ENCODE data around the gene FTCDNL1. TPM values are rescaled to one million over a fixed set of nuclear protein-coding genes. Genes with fewer than 3 reads are reported as not detected.

The FTCDNL1 gene
- total and polyA plus RNA-seq, 4 donors, result 2.1 to 5.3 (median 4.1) TPM

GRCh38 chr2:199811346-199811745 is 39.6 kb downstream of the FTCDNL1 start:
- H3K27ac ChIP-seq (ENCODE audit: low read depth in 1 of 2, low read length in 2 of 2), result no peak overlapping the region
- no peaks in the 10 kb centered on the region for H3K27me3 ChIP-seq (ENCODE audit: control insufficient read depth in 4 of 4, insufficient read depth in 4 of 4, low read length in 3 of 4)
- H3K4me3 ChIP-seq (ENCODE audit: low read depth in 1 of 3, low read length in 3 of 3), result no peak overlapping the region
- H3K9ac ChIP-seq (ENCODE audit: low read depth in 1 of 2, low read length in 2 of 2), result no peak overlapping the region
- H3K36me3 ChIP-seq (ENCODE audit: control insufficient read depth in 4 of 4, insufficient read depth in 3 of 4, low read depth in 1 of 4, low read length in 3 of 4), result peaks cover 0 to 3% (median 1%) of the 10 kb centered on the region in 4 donors
- 95% methylated on average over 2 of the region's 2 CpGs for WGBS
- no peak for TF ChIP-seq NR2F2 (IDR thresholded peaks at IDR 0.05)
- H3K9me3 ChIP-seq (ENCODE audit: control insufficient read depth in 4 of 4, low read length in 3 of 4), result no peaks in the 10 kb centered on the region
- DNase-seq (ENCODE audit: low spot score), result no peak
- peaks cover 0 to 3% (median 0%) of the 10 kb centered on the region in 4 donors for H3K4me1 ChIP-seq (ENCODE audit: control insufficient read depth in 4 of 4, insufficient read depth in 4 of 4, low read length in 3 of 4)

GRCh38 chr2:199810422-199811171 is 40.4 kb downstream of the FTCDNL1 start:
- DNase-seq (ENCODE audit: low spot score), result no peak
- TF ChIP-seq TAF1 (conservative IDR thresholded peaks at IDR 0.05), result no peak
- no peak for TF ChIP-seq JUND (IDR thresholded peaks at IDR 0.05)
- no peak for TF ChIP-seq SP1 (IDR thresholded peaks at IDR 0.05)
- TF ChIP-seq MAX (IDR thresholded peaks at IDR 0.05), result no peak
- TF ChIP-seq HNF4A (conservative IDR thresholded peaks at IDR 0.05), result no peak
- TF ChIP-seq EGR1 (IDR thresholded peaks at IDR 0.05; ENCODE audit: low read depth in 2 of 2), result no peak
- TF ChIP-seq RXRA (IDR thresholded peaks at IDR 0.05), result no peak
- TF ChIP-seq GABPA (IDR thresholded peaks at IDR 0.05 in 1 of 2, conservative IDR thresholded peaks at IDR 0.05 in 1 of 2), result no peak
- TF ChIP-seq YY1 (IDR thresholded peaks at IDR 0.05), result no peak
- TF ChIP-seq REST (IDR thresholded peaks at IDR 0.05), result no peak
- no peak for TF ChIP-seq ATF3 (IDR thresholded peaks at IDR 0.05)
- no peak for TF ChIP-seq FOXA2 (IDR thresholded peaks at IDR 0.05)
- no peak for TF ChIP-seq FOXA1 (IDR thresholded peaks at IDR 0.05)
- peaks cover 0 to 3% (median 0%) of the 10 kb centered on the region in 4 donors for H3K4me1 ChIP-seq (ENCODE audit: control insufficient read depth in 4 of 4, insufficient read depth in 4 of 4, low read length in 3 of 4)
- no peaks in the 10 kb centered on the region for H3K27me3 ChIP-seq (ENCODE audit: control insufficient read depth in 4 of 4, insufficient read depth in 4 of 4, low read length in 3 of 4)
- peaks cover 0 to 3% (median 1%) of the 10 kb centered on the region in 4 donors for H3K36me3 ChIP-seq (ENCODE audit: control insufficient read depth in 4 of 4, insufficient read depth in 3 of 4, low read depth in 1 of 4, low read length in 3 of 4)
- WGBS, result 92% methylated on average over 7 of the region's 7 CpGs
- no peak overlapping the region for H3K27ac ChIP-seq (ENCODE audit: low read depth in 1 of 2, low read length in 2 of 2)
- H3K9ac ChIP-seq (ENCODE audit: low read depth in 1 of 2, low read length in 2 of 2), result no peak overlapping the region
- H3K4me3 ChIP-seq (ENCODE audit: low read depth in 1 of 3, low read length in 3 of 3), result no peak overlapping the region
- H3K9me3 ChIP-seq (ENCODE audit: control insufficient read depth in 4 of 4, low read length in 3 of 4), result no peaks in the 10 kb centered on the region

- Histone ChIP-seq H3K4me3 (ENCODE audit: low read depth in 1 of 3, low read length in 3 of 3) (no peak overlapping the region), H3K4me1 (ENCODE audit: control insufficient read depth in 4 of 4, insufficient read depth in 4 of 4, low read length in 3 of 4) (no peaks in the 10 kb centered on the region), H3K27ac (ENCODE audit: low read depth in 1 of 2, low read length in 2 of 2) (no peak overlapping the region), H3K36me3 (ENCODE audit: control insufficient read depth in 4 of 4, insufficient read depth in 3 of 4, low read depth in 1 of 4, low read length in 3 of 4) (peaks cover 0 to 3% (median 1%) of the 10 kb centered on the region in 4 donors), H3K9ac (ENCODE audit: low read depth in 1 of 2, low read length in 2 of 2) (no peak overlapping the region), H3K9me3 (ENCODE audit: control insufficient read depth in 4 of 4, low read length in 3 of 4) (no peaks in the 10 kb centered on the region), H3K27me3 (ENCODE audit: control insufficient read depth in 4 of 4, insufficient read depth in 4 of 4, low read length in 3 of 4) (no peaks in the 10 kb centered on the region)
- no peak for DNase-seq (ENCODE audit: low spot score)
- TF ChIP-seq ZBTB33 (IDR thresholded peaks at IDR 0.05), result no peak
- no peak for TF ChIP-seq EGR1 (IDR thresholded peaks at IDR 0.05; ENCODE audit: low read depth in 2 of 2)
- no peak for TF ChIP-seq TAF1 (conservative IDR thresholded peaks at IDR 0.05)
- no peak for TF ChIP-seq ATF3 (IDR thresholded peaks at IDR 0.05)
- no peak for TF ChIP-seq FOXA2 (IDR thresholded peaks at IDR 0.05)
- TF ChIP-seq HNF4G (IDR thresholded peaks at IDR 0.05), result no peak
- no peak for TF ChIP-seq SP1 (IDR thresholded peaks at IDR 0.05)
- no peak for TF ChIP-seq YY1 (IDR thresholded peaks at IDR 0.05)
- TF ChIP-seq REST (IDR thresholded peaks at IDR 0.05), result no peak
- no peak for TF ChIP-seq RAD21 (IDR thresholded peaks at IDR 0.05)
- no peak for TF ChIP-seq MAX (IDR thresholded peaks at IDR 0.05)
- TF ChIP-seq HNF4A (conservative IDR thresholded peaks at IDR 0.05), result no peak
Observed at GRCh38 chr2:199807966-199808365, 43.0 kb downstream of the FTCDNL1 start.

Data from liver (tissue), 9 donors.